ENCODE data around the gene LAMA2.

LAMA2 gene

DNA sequence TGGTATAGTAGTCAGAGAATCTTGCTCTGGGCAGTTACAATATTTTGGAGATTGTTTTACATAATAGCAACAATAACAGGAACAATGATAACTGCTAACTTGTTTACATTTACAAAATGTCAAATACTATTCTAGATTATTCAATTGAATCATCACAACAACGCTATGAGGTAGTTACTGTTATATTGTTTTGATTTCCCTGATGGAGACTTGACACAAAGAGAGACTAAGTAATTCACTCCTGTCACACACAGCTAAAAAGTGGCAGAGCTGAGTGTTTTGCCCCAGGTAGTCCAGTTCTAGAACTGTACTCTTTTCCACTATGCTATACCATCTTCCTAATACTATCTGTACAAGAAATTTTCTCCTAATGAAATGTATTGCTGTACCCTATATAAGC lies 356.1 kb downstream of the LAMA2 start:
- no peak overlapping the region for H3K4me3 ChIP-seq (ENCODE audit: low read length in 2 of 2)
- no peak overlapping the region for H3K9ac ChIP-seq (ENCODE audit: low read length in 2 of 2)
- H3K27ac ChIP-seq (ENCODE audit: low read length) = no peak overlapping the region
- H3K27me3 ChIP-seq (ENCODE audit: control insufficient read depth in 1 of 2, insufficient read depth in 2 of 2, low read length in 2 of 2) = no peaks in the 10 kb centered on the region
- H3K4me1 ChIP-seq (ENCODE audit: control insufficient read depth, insufficient read depth, low read length) = no peaks in the 10 kb centered on the region
- H3K36me3 ChIP-seq (ENCODE audit: control insufficient read depth in 2 of 2, insufficient read depth in 2 of 2, low read length in 2 of 2) = no peaks in the 10 kb centered on the region
- no peaks in the 10 kb centered on the region for H3K9me3 ChIP-seq (ENCODE audit: control insufficient read depth in 2 of 2, low read length in 2 of 2)

DNA sequence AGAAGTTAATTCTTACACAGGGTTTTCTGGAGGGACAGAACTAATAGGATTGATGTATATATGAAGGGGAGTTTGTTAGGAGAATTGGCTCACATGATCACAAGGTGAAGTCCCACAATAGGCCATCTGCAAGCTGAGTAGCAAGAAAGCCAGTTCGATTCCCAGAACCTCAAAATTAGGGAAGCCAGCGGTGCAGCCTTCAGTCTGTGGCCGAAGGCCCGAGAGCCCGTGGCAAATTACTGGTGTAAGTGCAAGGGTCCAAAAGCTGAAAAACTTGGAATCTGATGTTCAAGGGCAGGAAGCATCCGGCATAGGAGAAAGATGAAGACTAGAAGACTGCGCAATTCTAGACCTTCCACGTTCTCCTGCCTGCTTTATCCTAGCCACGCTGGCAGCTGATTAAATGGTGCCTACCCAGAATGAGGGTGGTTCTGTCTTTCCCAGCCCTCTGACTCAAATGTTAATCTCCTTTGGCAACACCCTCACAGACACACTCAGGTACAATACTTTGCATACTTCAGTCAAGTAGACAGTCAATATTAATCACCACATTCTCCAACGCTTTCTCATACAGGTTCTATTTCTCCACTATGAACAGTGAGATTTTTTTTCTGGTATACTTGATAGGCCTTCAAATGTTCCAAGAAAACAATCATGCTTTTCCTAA lies 357.0 kb downstream of the LAMA2 start:
- H3K9me3 ChIP-seq (ENCODE audit: control insufficient read depth in 2 of 2, low read length in 2 of 2) = no peaks in the 10 kb centered on the region
- H3K36me3 ChIP-seq (ENCODE audit: control insufficient read depth in 2 of 2, insufficient read depth in 2 of 2, low read length in 2 of 2) = no peaks in the 10 kb centered on the region
- no peaks in the 10 kb centered on the region for H3K4me1 ChIP-seq (ENCODE audit: control insufficient read depth, insufficient read depth, low read length)
- H3K9ac ChIP-seq (ENCODE audit: low read length in 2 of 2) = no peak overlapping the region
- H3K27ac ChIP-seq (ENCODE audit: low read length) = no peak overlapping the region
- H3K27me3 ChIP-seq (ENCODE audit: control insufficient read depth in 1 of 2, insufficient read depth in 2 of 2, low read length in 2 of 2) = no peaks in the 10 kb centered on the region
- H3K4me3 ChIP-seq (ENCODE audit: low read length in 2 of 2) = no peak overlapping the region

DNA sequence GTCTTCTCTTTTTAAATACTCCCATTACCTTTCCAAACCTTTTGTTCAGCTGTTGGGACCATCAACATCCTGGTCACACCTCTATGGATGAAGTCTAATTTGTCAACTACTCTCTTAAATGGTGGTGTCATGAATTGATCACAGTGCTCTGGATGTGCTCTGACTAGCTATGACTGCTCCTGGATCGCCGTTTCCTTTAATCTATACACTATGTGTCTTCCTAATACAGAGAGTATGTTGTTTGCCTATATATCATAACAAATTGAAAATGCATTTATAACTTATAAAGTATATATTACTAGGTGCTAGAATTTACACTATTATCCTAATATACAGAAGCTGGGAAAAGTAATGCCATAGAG lies 357.5 kb downstream of the LAMA2 start:
- H3K4me3 ChIP-seq (ENCODE audit: low read length in 2 of 2) = no peak overlapping the region
- no peak overlapping the region for H3K27ac ChIP-seq (ENCODE audit: low read length)
- no peak overlapping the region for H3K9ac ChIP-seq (ENCODE audit: low read length in 2 of 2)
- no peaks in the 10 kb centered on the region for H3K36me3 ChIP-seq (ENCODE audit: control insufficient read depth in 2 of 2, insufficient read depth in 2 of 2, low read length in 2 of 2)
- H3K9me3 ChIP-seq (ENCODE audit: control insufficient read depth in 2 of 2, low read length in 2 of 2) = no peaks in the 10 kb centered on the region
- H3K27me3 ChIP-seq (ENCODE audit: control insufficient read depth in 1 of 2, insufficient read depth in 2 of 2, low read length in 2 of 2) = no peaks in the 10 kb centered on the region
- no peaks in the 10 kb centered on the region for H3K4me1 ChIP-seq (ENCODE audit: control insufficient read depth, insufficient read depth, low read length)

DNA sequence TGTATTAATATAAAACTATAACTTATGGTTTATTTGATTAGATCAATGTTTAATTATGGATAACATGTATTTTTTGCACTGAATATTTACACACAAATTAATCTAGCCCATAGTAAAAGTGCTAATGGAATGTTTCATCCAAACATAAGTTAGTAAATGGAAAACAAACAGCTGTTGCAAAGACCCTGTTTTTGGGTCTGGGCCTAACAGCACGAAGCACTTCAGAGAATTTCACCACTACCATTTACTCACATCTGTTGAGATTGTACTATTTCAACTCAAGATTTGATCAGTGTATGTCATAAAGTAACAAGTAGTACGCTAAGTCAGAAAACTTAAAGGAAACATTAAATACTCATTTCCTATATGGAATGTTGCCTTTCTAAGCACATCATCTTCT lies 359.6 kb downstream of the LAMA2 start:
- Histone ChIP-seq H3K9me3 (ENCODE audit: control insufficient read depth in 2 of 2, low read length in 2 of 2) (no peaks in the 10 kb centered on the region), H3K27me3 (ENCODE audit: control insufficient read depth in 1 of 2, insufficient read depth in 2 of 2, low read length in 2 of 2) (no peaks in the 10 kb centered on the region), H3K4me1 (ENCODE audit: control insufficient read depth, insufficient read depth, low read length) (no peaks in the 10 kb centered on the region), H3K4me3 (ENCODE audit: low read length in 2 of 2) (no peak overlapping the region), H3K9ac (ENCODE audit: low read length in 2 of 2) (no peak overlapping the region), H3K27ac (ENCODE audit: low read length) (no peak overlapping the region), H3K36me3 (ENCODE audit: control insufficient read depth in 2 of 2, insufficient read depth in 2 of 2, low read length in 2 of 2) (no peaks in the 10 kb centered on the region)

- Histone ChIP-seq H3K9me3 (ENCODE audit: control insufficient read depth in 2 of 2, low read length in 2 of 2) (no peaks in the 10 kb centered on the region), H3K9ac (ENCODE audit: low read length in 2 of 2) (no peak overlapping the region), H3K4me1 (ENCODE audit: control insufficient read depth, insufficient read depth, low read length) (no peaks in the 10 kb centered on the region), H3K27ac (ENCODE audit: low read length) (no peak overlapping the region), H3K4me3 (ENCODE audit: low read length in 2 of 2) (no peak overlapping the region), H3K36me3 (ENCODE audit: control insufficient read depth in 2 of 2, insufficient read depth in 2 of 2, low read length in 2 of 2) (no peaks in the 10 kb centered on the region), H3K27me3 (ENCODE audit: control insufficient read depth in 1 of 2, insufficient read depth in 2 of 2, low read length in 2 of 2) (no peaks in the 10 kb centered on the region)
Observed at GRCh38 chr6:129243377-129243776, 360.4 kb downstream of the LAMA2 start.

GRCh38 chr6:129248946-129249345 lies 366.0 kb downstream of the LAMA2 start:
- H3K27ac ChIP-seq (ENCODE audit: low read length) = no peak overlapping the region
- H3K9ac ChIP-seq (ENCODE audit: low read length in 2 of 2) = no peak overlapping the region
- no peaks in the 10 kb centered on the region for H3K27me3 ChIP-seq (ENCODE audit: control insufficient read depth in 1 of 2, insufficient read depth in 2 of 2, low read length in 2 of 2)
- no peaks in the 10 kb centered on the region for H3K36me3 ChIP-seq (ENCODE audit: control insufficient read depth in 2 of 2, insufficient read depth in 2 of 2, low read length in 2 of 2)
- H3K4me3 ChIP-seq (ENCODE audit: low read length in 2 of 2) = no peak overlapping the region
- H3K4me1 ChIP-seq (ENCODE audit: control insufficient read depth, insufficient read depth, low read length) = no peaks in the 10 kb centered on the region
- H3K9me3 ChIP-seq (ENCODE audit: control insufficient read depth in 2 of 2, low read length in 2 of 2) = no peaks in the 10 kb centered on the region

- H3K4me3 ChIP-seq (ENCODE audit: low read length in 2 of 2) = no peak overlapping the region
Observed at GRCh38 chr6:129251669-129252376, 368.9 kb downstream of the LAMA2 start.

GRCh38 chr6:129252377-129253071 lies 369.6 kb downstream of the LAMA2 start:
- Histone ChIP-seq H3K9me3 (ENCODE audit: control insufficient read depth in 2 of 2, low read length in 2 of 2) (no peaks in the 10 kb centered on the region), H3K4me1 (ENCODE audit: control insufficient read depth, insufficient read depth, low read length) (no peaks in the 10 kb centered on the region), H3K36me3 (ENCODE audit: control insufficient read depth in 2 of 2, insufficient read depth in 2 of 2, low read length in 2 of 2) (no peaks in the 10 kb centered on the region), H3K27ac (ENCODE audit: low read length) (no peak overlapping the region), H3K4me3 (ENCODE audit: low read length in 2 of 2) (no peak overlapping the region), H3K9ac (ENCODE audit: low read length in 2 of 2) (no peak overlapping the region), H3K27me3 (ENCODE audit: control insufficient read depth in 1 of 2, insufficient read depth in 2 of 2, low read length in 2 of 2) (no peaks in the 10 kb centered on the region)

More at GRCh38 chr6:129251669-129252376, 368.9 kb downstream of the LAMA2 start:
- Histone ChIP-seq H3K27me3 (ENCODE audit: control insufficient read depth in 1 of 2, insufficient read depth in 2 of 2, low read length in 2 of 2) (no peaks in the 10 kb centered on the region), H3K4me1 (ENCODE audit: control insufficient read depth, insufficient read depth, low read length) (no peaks in the 10 kb centered on the region), H3K9ac (ENCODE audit: low read length in 2 of 2) (no peak overlapping the region), H3K9me3 (ENCODE audit: control insufficient read depth in 2 of 2, low read length in 2 of 2) (no peaks in the 10 kb centered on the region), H3K36me3 (ENCODE audit: control insufficient read depth in 2 of 2, insufficient read depth in 2 of 2, low read length in 2 of 2) (no peaks in the 10 kb centered on the region), H3K27ac (ENCODE audit: low read length) (no peak overlapping the region)

DNA sequence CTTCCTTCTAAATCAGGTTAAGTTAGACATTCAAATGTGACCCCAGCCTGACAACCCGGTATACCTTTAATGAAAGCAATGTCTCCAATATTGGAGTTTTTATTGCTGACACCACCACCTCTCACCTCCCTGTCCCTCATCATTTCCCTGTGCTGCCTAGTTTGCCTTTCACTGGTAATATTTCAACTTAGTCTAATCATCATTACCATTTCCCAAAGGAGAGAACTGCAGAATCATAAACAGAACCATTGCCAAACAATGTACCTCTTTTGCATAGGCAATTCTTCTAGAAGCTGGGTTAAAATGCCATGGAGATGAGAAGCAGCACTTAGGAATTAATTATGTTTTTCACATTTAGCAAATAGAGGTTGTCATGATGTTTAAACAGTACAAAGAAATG lies 370.3 kb downstream of the LAMA2 start:
- no peaks in the 10 kb centered on the region for H3K27me3 ChIP-seq (ENCODE audit: control insufficient read depth in 1 of 2, insufficient read depth in 2 of 2, low read length in 2 of 2)
- H3K36me3 ChIP-seq (ENCODE audit: control insufficient read depth in 2 of 2, insufficient read depth in 2 of 2, low read length in 2 of 2) = no peaks in the 10 kb centered on the region
- H3K4me3 ChIP-seq (ENCODE audit: low read length in 2 of 2) = no peak overlapping the region
- no peaks in the 10 kb centered on the region for H3K4me1 ChIP-seq (ENCODE audit: control insufficient read depth, insufficient read depth, low read length)
- H3K27ac ChIP-seq (ENCODE audit: low read length) = no peak overlapping the region
- no peak overlapping the region for H3K9ac ChIP-seq (ENCODE audit: low read length in 2 of 2)
- no peaks in the 10 kb centered on the region for H3K9me3 ChIP-seq (ENCODE audit: control insufficient read depth in 2 of 2, low read length in 2 of 2)

DNA sequence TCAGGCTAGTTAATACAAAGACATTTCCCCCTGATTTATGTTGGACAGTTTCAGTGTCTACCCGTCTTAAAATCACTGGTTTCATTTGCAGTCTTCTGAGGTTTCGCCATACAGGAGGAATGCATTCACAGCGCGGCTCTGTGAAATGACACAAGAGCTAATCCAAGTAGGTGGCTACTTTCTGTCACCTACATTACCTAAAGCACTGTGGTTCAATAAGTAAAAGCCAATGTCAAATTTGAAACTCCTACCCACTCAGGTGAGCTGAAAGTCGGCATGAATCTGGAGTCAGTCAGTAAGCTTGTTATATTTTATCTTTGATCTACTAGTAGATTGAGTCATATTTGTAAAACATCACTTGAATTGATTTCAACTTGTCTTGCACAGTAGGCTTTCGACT lies 370.8 kb downstream of the LAMA2 start:
- Histone ChIP-seq H3K27ac (ENCODE audit: low read length) (no peak overlapping the region), H3K9ac (ENCODE audit: low read length in 2 of 2) (no peak overlapping the region), H3K4me3 (ENCODE audit: low read length in 2 of 2) (no peak overlapping the region), H3K27me3 (ENCODE audit: control insufficient read depth in 1 of 2, insufficient read depth in 2 of 2, low read length in 2 of 2) (no peaks in the 10 kb centered on the region), H3K9me3 (ENCODE audit: control insufficient read depth in 2 of 2, low read length in 2 of 2) (no peaks in the 10 kb centered on the region), H3K36me3 (ENCODE audit: control insufficient read depth in 2 of 2, insufficient read depth in 2 of 2, low read length in 2 of 2) (no peaks in the 10 kb centered on the region), H3K4me1 (ENCODE audit: control insufficient read depth, insufficient read depth, low read length) (no peaks in the 10 kb centered on the region)

- Histone ChIP-seq H3K36me3 (ENCODE audit: control insufficient read depth in 2 of 2, insufficient read depth in 2 of 2, low read length in 2 of 2) (no peaks in the 10 kb centered on the region), H3K4me1 (ENCODE audit: control insufficient read depth, insufficient read depth, low read length) (no peaks in the 10 kb centered on the region), H3K9ac (ENCODE audit: low read length in 2 of 2) (no peak overlapping the region), H3K9me3 (ENCODE audit: control insufficient read depth in 2 of 2, low read length in 2 of 2) (no peaks in the 10 kb centered on the region), H3K27me3 (ENCODE audit: control insufficient read depth in 1 of 2, insufficient read depth in 2 of 2, low read length in 2 of 2) (no peaks in the 10 kb centered on the region), H3K4me3 (ENCODE audit: low read length in 2 of 2) (no peak overlapping the region), H3K27ac (ENCODE audit: low read length) (no peak overlapping the region)
Observed at GRCh38 chr6:129257196-129257595, 374.3 kb downstream of the LAMA2 start.

Data from stomach smooth muscle (tissue), 2 donors.